Stimulated activated CD8-positive, alpha-beta memory T cell treated with anti-CD3 and anti-CD28 coated beads, Interleukin-7, amount 100 ng/mL, for 4 hours (primary cell): ENCODE measurements around the gene SLC2A10.

Experiments
- DNase-seq, 2 donors: peaks; one replicate each; pipeline ENCODE4 v3.0.0-alpha.2; 2020; ENCODE audit warnings: low read depth in 2 of 2

SLC2A10 gene

GRCh38 chr20:46735436-46735835, 26.0 kb downstream of the SLC2A10 start:
- DNase-seq: no peak

- DNase-seq: no peak
These were observed 30.2 kb downstream of the SLC2A10 start for GRCh38 chr20:46739431-46740213.

- no peak for DNase-seq
These were observed 30.8 kb downstream of the SLC2A10 start for GRCh38 chr20:46740214-46740609.

- no peak for DNase-seq
These were observed 32.6 kb downstream of the SLC2A10 start for GRCh38 chr20:46741924-46742668.

GRCh38 chr20:46742669-46743045, 33.2 kb downstream of the SLC2A10 start:
- DNase-seq: no peak

GRCh38 chr20:46743088-46743487, 33.6 kb downstream of the SLC2A10 start:
- DNase-seq: no peak

- DNase-seq: no peak
These were observed 37.6 kb downstream of the SLC2A10 start for GRCh38 chr20:46746956-46747526.

GRCh38 chr20:46749147-46749546, 39.7 kb downstream of the SLC2A10 start:
- no peak for DNase-seq

GRCh38 chr20:46751856-46752255, 42.4 kb downstream of the SLC2A10 start:
- no peak for DNase-seq

- peak in 1 of 2 donors; percentile 14 for DNase-seq
These were observed 43.3 kb downstream of the SLC2A10 start for GRCh38 chr20:46752728-46753127.

- no peak for DNase-seq
These were observed 46.3 kb downstream of the SLC2A10 start for GRCh38 chr20:46755483-46756413.

- DNase-seq: no peak
These were observed 47.0 kb downstream of the SLC2A10 start for GRCh38 chr20:46756419-46756818.

- no peak for DNase-seq
These were observed 47.7 kb downstream of the SLC2A10 start for GRCh38 chr20:46757135-46757534.

- peak; percentile 21 to 25 for DNase-seq
These were observed 48.6 kb downstream of the SLC2A10 start for GRCh38 chr20:46757754-46758678.

- DNase-seq: no peak
These were observed 49.6 kb downstream of the SLC2A10 start for GRCh38 chr20:46758929-46759669.

GRCh38 chr20:46761566-46761965, 52.1 kb downstream of the SLC2A10 start:
- DNase-seq: no peak

- no peak for DNase-seq
These were observed 54.6 kb downstream of the SLC2A10 start for GRCh38 chr20:46764068-46764467.

- DNase-seq: no peak
These were observed 56.2 kb downstream of the SLC2A10 start for GRCh38 chr20:46765506-46766120.

- no peak for DNase-seq
These were observed 57.8 kb downstream of the SLC2A10 start for GRCh38 chr20:46767127-46767761.
